Right atrium auricular region (tissue), 2 donors: ENCODE data around the gene WARS2. TPM values are rescaled to one million over a fixed set of nuclear protein-coding genes. Genes with fewer than 3 reads are reported as not detected.

Experiments used
- DNase-seq: peaks from one replicate; pipeline ENCODE4 v3.0.0-alpha.2; 2019; ENCODE audit warnings: low spot score
- H3K27ac ChIP-seq, 2 donors: fragments of 200-600 bp; sonication (generic); 1 replicate in 1 of 2; 2 replicates in 1 of 2; pipeline ENCODE4 v1.5.1; 2016 to 2019
- H3K27me3 ChIP-seq, 2 donors: fragments of 200-600 bp; sonication (generic); one replicate each; pipeline versions ENCODE4 v1.5.1 to v1.6.0; 2017 to 2019
- H3K36me3 ChIP-seq: fragments of 200-600 bp; sonication (generic); one replicate; pipeline ENCODE4 v1.5.1; 2016
- H3K4me1 ChIP-seq, 2 donors: fragments of 200-600 bp; sonication (generic); one replicate each; pipeline versions ENCODE4 v1.5.1 to v1.6.0; 2017 to 2019
- H3K4me3 ChIP-seq, 2 donors: fragments of 200-600 bp; sonication (generic); 1 replicate in 1 of 2; 2 replicates in 1 of 2; pipeline ENCODE4 v1.5.1; 2017 to 2019; ENCODE audit warnings: mild to moderate bottlenecking in 1 of 2, moderate library complexity in 1 of 2
- H3K9me3 ChIP-seq, 2 donors: fragments of 200-600 bp; sonication (generic); one replicate each; pipeline ENCODE4 v1.5.1; 2019
- CTCF ChIP-seq, 2 donors: fragments of 200-600 bp; sonication (generic); IDR thresholded peaks; one replicate each; pipeline ENCODE4 v1.5.1; 2019; ENCODE audit warnings: antibody characterized with exemption in 2 of 2
- total RNA-seq, 2 donors: library from RNA; depleted of rRNA; stranded (reverse); fragments of >200 nt; gene quantifications; one replicate each; pipeline ENCODE4 v1.1.0, GENCODE V29; 2016

WARS2 gene
- total RNA-seq, 2 donors from 2014 or later: 9.5 to 13.2 TPM

GRCh38 chr1:118986555-118987467 lies 153.6 kb downstream of the WARS2 start:
- no peaks in the 10 kb centered on the region for H3K9me3 ChIP-seq
- DNase-seq: no peak
- H3K4me1 ChIP-seq: peaks cover 0 to 42% of the 10 kb centered on the region in 2 donors
- no peak for TF ChIP-seq CTCF (IDR thresholded peaks at IDR 0.05)
- peaks cover 53 to 64% of the 10 kb centered on the region in 2 donors for H3K27me3 ChIP-seq
- no peaks in the 10 kb centered on the region for H3K36me3 ChIP-seq
- H3K4me3 ChIP-seq: peak overlapping the region; percentile 33 to 50
- H3K27ac ChIP-seq: peak overlapping the region; percentile 65 to 67

GRCh38 chr1:118985640-118986554 lies 154.6 kb downstream of the WARS2 start:
- H3K4me3 ChIP-seq: peak overlapping the region; percentile 33 to 50
- no peak for TF ChIP-seq CTCF (IDR thresholded peaks at IDR 0.05)
- no peaks in the 10 kb centered on the region for H3K9me3 ChIP-seq
- H3K27me3 ChIP-seq: peaks cover 48 to 55% of the 10 kb centered on the region in 2 donors
- H3K36me3 ChIP-seq: no peaks in the 10 kb centered on the region
- H3K27ac ChIP-seq: peak overlapping the region in 1 of 2 donors; percentile 32
- DNase-seq: no peak
- peaks cover 0 to 42% of the 10 kb centered on the region in 2 donors for H3K4me1 ChIP-seq

- Histone ChIP-seq H3K27ac (no peak overlapping the region), H3K27me3 (peaks cover 43 to 53% of the 10 kb centered on the region in 2 donors), H3K4me3 (no peak overlapping the region), H3K9me3 (no peaks in the 10 kb centered on the region), H3K4me1 (peaks cover 0 to 43% of the 10 kb centered on the region in 2 donors), H3K36me3 (no peaks in the 10 kb centered on the region)
- DNase-seq: no peak
- TF ChIP-seq CTCF (IDR thresholded peaks at IDR 0.05): no peak
Measured at GRCh38 chr1:118984722-118985639, 155.5 kb downstream of the WARS2 start.

- no peak for TF ChIP-seq CTCF (IDR thresholded peaks at IDR 0.05)
- DNase-seq: no peak
- H3K27me3 ChIP-seq: peaks cover 35 to 61% of the 10 kb centered on the region in 2 donors
- H3K9me3 ChIP-seq: no peaks in the 10 kb centered on the region
- no peak overlapping the region for H3K4me3 ChIP-seq
- H3K4me1 ChIP-seq: peaks cover 0 to 51% of the 10 kb centered on the region in 2 donors
- H3K27ac ChIP-seq: no peak overlapping the region
- no peaks in the 10 kb centered on the region for H3K36me3 ChIP-seq
Measured at GRCh38 chr1:118984086-118984721, 156.2 kb downstream of the WARS2 start.
